Transverse colon (tissue), 3 donors: ENCODE measurements around the gene SLIT3.

Experiments used
- EP300 ChIP-seq: sonication (generic); formaldehyde crosslinking; IDR thresholded peaks from one replicate; pipeline ENCODE4 v1.6.1; 2017; ENCODE audit warnings: antibody characterized with exemption, low read depth
- POLR2A ChIP-seq: fragments of 450-650 bp; IDR thresholded peaks from one replicate; pipeline ENCODE4 v1.6.1; 2016; ENCODE audit warnings: antibody characterized with exemption, mild to moderate bottlenecking, moderate library complexity
- TF ChIP-seq, protein P1 (sequence below), 5 experiments: fragments of 200-600 bp in 3 of 5; fragments of 450-650 bp in 2 of 5; sonication (generic) in 3 of 5; IDR thresholded peaks; 1 replicate in 2 of 5; 2 replicates in 3 of 5; pipeline ENCODE4 v1.5.1; 2016 to 2017; ENCODE audit warnings: antibody characterized with exemption in 5 of 5, inconsistent platforms in 3 of 5, mild to moderate bottlenecking in 2 of 5, moderate library complexity in 1 of 5

DNA sequence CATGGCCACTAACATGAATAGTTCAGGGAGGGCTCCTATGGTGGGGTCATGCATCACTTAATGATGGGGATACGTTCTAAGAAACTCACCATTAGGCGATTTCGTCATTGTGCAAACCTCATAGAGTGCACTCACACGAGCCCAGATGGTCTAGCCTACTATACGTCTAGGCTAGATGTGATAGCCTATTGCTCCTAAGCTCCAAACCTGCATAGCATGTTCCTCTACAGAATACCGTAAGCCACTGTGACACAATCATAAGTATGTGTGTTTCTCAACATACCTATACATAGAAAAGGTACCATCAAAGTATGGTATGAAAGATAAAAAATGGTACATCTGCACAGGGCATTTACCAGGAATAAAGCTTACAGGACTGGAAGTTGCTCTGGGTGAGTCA lies 6.3 kb downstream of the SLIT3 start:
- TF ChIP-seq, protein P1, sequence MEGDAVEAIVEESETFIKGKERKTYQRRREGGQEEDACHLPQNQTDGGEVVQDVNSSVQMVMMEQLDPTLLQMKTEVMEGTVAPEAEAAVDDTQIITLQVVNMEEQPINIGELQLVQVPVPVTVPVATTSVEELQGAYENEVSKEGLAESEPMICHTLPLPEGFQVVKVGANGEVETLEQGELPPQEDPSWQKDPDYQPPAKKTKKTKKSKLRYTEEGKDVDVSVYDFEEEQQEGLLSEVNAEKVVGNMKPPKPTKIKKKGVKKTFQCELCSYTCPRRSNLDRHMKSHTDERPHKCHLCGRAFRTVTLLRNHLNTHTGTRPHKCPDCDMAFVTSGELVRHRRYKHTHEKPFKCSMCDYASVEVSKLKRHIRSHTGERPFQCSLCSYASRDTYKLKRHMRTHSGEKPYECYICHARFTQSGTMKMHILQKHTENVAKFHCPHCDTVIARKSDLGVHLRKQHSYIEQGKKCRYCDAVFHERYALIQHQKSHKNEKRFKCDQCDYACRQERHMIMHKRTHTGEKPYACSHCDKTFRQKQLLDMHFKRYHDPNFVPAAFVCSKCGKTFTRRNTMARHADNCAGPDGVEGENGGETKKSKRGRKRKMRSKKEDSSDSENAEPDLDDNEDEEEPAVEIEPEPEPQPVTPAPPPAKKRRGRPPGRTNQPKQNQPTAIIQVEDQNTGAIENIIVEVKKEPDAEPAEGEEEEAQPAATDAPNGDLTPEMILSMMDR (IDR thresholded peaks at IDR 0.05), result no peak
- no peak for TF ChIP-seq EP300
- TF ChIP-seq POLR2A, result no peak
